ELR (cell line): ENCODE results near the gene LAMTOR5.
A peak's percentile ranks its signal among the peaks of the same experiment; 100 is the strongest.

Experiments
- DNase-seq: peaks from one replicate; pipeline ENCODE4 v3.0.0-alpha.2; 2015; ENCODE audit warnings: low read depth

Gene LAMTOR5

DNA sequence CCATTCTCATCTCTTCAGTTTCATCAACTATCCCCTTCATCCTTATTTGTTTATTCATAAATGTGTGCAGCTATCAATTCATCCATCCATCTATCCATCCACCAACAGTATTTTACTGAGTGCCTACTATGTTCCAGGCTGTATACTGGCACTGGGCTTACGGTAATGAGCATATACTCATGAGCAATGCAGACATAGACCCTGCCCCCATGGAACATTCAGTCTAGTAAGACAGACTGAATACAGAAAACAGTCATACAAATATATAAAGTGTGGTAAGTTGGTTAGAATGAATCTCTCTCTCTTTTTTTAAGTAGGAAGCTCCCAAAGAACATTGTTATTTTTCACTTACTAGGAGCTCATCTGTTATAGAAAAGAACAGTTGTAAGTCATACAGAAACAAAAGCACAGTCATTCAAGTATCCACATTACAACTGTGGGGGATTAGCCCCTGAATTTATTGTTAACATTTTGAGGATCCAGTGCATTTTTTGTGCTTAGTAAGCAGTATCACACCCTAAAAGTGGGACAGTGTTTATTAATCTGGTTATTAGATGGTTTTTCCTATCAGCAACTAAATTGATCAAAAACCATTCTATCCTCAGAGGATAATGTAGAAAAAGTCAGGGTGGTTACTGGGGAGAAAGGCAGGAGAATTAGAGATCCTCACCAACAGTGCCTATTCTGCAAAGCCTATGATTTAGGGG, 20.3 kb downstream of the LAMTOR5 start:
- DNase-seq, result no peak

DNA sequence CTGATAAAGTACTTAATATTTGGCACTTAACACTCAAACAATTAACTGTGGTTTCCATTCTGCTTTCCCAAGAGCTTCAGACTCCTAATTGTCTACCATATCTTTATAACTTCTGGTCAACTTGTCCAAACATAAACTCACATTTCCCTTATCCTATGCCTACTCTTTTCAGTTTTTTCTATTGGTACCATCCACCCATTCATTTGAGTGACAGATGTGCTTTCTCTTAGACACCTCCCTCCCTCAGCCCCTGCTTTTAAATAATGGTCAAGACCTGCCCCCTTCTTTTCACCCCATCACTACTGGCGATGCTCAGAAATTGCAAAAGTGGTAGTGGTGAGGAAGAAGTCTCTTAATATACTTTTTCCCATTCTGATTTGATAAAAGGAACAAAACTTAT, 22.1 kb downstream of the LAMTOR5 start:
- no peak for DNase-seq

DNA sequence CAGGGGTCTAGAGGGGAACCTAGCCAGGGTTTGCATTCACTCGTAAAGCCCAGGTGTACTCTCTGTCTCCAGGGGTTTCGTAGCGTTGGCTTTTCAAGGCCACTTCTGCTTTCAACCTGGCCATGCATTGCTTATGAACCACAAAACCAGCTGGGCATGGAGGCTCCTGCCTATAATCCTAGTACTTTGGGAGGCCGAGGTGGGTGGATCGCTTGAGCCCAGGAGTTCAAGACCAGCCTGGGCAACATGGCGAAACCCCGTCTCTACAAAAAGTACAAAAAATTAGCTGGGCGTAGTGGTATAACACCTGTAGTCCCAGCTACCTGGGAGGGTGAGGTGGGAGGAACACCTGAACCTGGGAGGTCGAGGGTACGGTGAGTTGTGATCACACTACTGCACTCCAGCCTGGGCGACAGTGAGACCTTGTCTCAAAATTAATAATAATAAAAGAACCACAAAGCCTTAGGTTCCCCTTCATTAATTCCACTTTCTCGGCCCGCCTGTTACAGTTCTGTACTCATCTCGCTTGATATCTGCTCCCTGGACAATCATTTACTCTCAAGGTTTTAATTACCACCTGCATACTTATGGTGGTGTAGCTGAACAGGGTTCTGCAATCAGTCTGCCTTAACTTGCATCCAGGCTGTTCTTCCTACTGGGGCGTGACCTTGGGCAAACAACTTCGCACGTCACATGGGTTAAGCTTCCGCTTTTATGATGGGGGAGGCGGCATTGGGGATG, 22.7 kb downstream of the LAMTOR5 start:
- DNase-seq, result no peak

GRCh38 chr1:110383251-110383990, 24.1 kb downstream of the LAMTOR5 start:
- DNase-seq, result peak; percentile 30

GRCh38 chr1:110380672-110381283, 26.7 kb downstream of the LAMTOR5 start:
- DNase-seq, result peak; percentile 19

- no peak for DNase-seq
These were observed 32.0 kb downstream of the LAMTOR5 start for GRCh38 chr1:110375490-110375889.

DNA sequence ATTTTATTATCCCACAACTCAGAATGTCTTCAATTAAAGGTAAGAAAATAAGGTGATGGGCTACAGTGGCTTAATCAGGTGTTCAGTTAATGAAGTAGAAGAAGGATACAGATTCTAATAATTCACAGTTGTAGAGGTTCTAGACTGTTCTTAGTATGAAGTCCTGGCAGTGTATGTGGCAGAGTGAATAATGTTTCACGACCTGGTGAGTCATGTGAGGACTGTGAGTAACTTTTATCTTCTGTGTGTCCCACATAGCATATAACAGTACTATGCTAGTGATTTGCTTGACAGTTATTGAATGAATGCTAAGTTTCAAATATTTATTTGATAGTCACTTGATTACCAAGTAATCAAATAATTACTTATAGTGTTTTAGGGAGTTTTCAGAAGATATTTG, 36.7 kb downstream of the LAMTOR5 start:
- DNase-seq, result peak; percentile 79

GRCh38 chr1:110364221-110364620, 43.3 kb downstream of the LAMTOR5 start:
- DNase-seq, result no peak

GRCh38 chr1:110361856-110362255, 45.6 kb downstream of the LAMTOR5 start:
- no peak for DNase-seq

DNA sequence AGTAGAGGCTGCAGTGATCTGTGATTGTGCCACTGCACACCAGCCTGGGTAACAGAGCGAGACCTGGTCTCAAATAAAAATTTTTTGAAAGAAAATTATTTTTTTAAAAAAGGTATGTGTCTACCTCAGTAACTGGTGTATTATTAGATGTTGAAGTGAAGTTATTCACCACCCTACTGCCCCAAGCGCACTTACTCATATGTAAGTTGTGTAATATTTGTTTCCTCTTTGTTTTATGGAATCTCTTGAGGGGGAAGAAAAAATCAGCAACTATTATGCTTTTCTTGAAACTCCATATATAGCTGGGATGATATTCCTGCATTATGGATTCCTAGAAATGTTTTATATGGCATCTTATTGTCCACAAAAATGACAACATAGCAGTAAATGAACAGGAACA, 47.1 kb downstream of the LAMTOR5 start:
- peak; percentile 26 for DNase-seq

- DNase-seq, result no peak
These were observed 51.1 kb downstream of the LAMTOR5 start for GRCh38 chr1:110356379-110356778.

DNA sequence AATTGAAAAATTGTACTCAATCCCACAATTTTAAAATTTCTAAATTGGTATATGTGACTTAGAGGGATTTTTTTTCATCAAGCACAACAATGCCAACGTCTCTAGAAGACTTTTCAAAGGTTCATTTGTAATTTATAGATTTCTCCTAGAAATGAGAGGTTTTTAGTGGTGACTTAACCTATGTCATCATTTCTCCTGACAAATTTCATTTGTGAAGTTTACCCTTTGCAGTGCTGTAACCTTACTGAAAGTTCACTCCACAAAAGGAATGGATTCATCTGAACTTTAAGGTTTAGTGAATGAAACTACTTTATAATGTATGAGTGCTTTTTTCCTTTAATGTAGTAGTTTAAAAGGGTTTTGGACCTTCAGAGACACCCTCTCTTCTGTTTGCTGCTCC, 52.2 kb downstream of the LAMTOR5 start:
- no peak for DNase-seq
